MCF 10A (cell line): ENCODE data around the gene GGT6. TPM values are rescaled to one million over a fixed set of nuclear protein-coding genes. Genes with fewer than 3 reads are reported as not detected.

ENCODE experiments used
- BruUV-seq: library from RNA; stranded (reverse); fragments of 400-500 nt; replicated peaks from 2 replicates; lab custom pipeline; 2021; lab: Mats Ljungman, UMichigan
- CTCF ChIA-PET: fragments of 300-600 bp; sonication (Branson Sonifier 250); formaldehyde crosslinking; extraction: SDS; loops from one replicate; lab custom pipeline; 2021; ENCODE audit warnings: antibody characterized with exemption, inconsistent platforms; lab: Yijun Ruan, JAX
- POLR2A ChIA-PET: fragments of 300-600, 350-650 bp; sonication (Branson Sonifier 250); formaldehyde crosslinking; extraction: SDS; loops from one replicate; lab custom pipeline; 2020; ENCODE audit warnings: antibody characterized with exemption, inconsistent platforms; lab: Yijun Ruan, JAX
- DNase-seq: peaks from one replicate; pipeline ENCODE4 v3.0.0-alpha.2; 2018; ENCODE audit not compliant: unreplicated experiment
- H3K27ac Mint-ChIP-seq: one replicate; pipeline ENCODE4 v1.8.0; 2022; ENCODE audit warnings: mild to moderate bottlenecking, low read depth, mixed read lengths; ENCODE audit not compliant: unreplicated experiment
- H3K27me3 Mint-ChIP-seq: one replicate; pipeline ENCODE4 v1.8.0; 2022; ENCODE audit warnings: mixed read lengths; ENCODE audit not compliant: insufficient read depth, unreplicated experiment
- H3K36me3 Mint-ChIP-seq: one replicate; pipeline ENCODE4 v1.8.0; 2022; ENCODE audit warnings: mild to moderate bottlenecking, moderate library complexity, mixed read lengths; ENCODE audit not compliant: insufficient read depth, unreplicated experiment
- H3K4me1 Mint-ChIP-seq: one replicate; pipeline ENCODE4 v1.8.0; 2022; ENCODE audit warnings: mixed read lengths; ENCODE audit not compliant: insufficient read depth, unreplicated experiment
- H3K4me3 Mint-ChIP-seq: one replicate; pipeline ENCODE4 v1.8.0; 2022; ENCODE audit warnings: mild to moderate bottlenecking, moderate library complexity, mixed read lengths; ENCODE audit not compliant: unreplicated experiment
- H3K9me3 Mint-ChIP-seq: one replicate; pipeline ENCODE4 v1.8.0; 2022; ENCODE audit warnings: mixed read lengths; ENCODE audit not compliant: unreplicated experiment
- intact Hi-C: fragments of 100-400 bp; cut with micrococcal nuclease; formaldehyde crosslinking; loops from 2 replicates; pipeline ENCODE4 v1.14.1; 2022
- total RNA-seq: library from RNA; stranded (reverse); gene quantifications from 2 replicates; pipeline ENCODE4 v1.2.3, GENCODE V29; 2022
- TF ChIP-seq, protein P1 (sequence below): fragments of 200-600 bp; IDR thresholded peaks from one replicate; pipeline ENCODE4 v1.8.0; 2022; ENCODE audit warnings: antibody characterized with exemption, mild to moderate bottlenecking; ENCODE audit not compliant: unreplicated experiment

Gene GGT6
- total RNA-seq, 1 experiment from 2014 or later: not detected

DNA sequence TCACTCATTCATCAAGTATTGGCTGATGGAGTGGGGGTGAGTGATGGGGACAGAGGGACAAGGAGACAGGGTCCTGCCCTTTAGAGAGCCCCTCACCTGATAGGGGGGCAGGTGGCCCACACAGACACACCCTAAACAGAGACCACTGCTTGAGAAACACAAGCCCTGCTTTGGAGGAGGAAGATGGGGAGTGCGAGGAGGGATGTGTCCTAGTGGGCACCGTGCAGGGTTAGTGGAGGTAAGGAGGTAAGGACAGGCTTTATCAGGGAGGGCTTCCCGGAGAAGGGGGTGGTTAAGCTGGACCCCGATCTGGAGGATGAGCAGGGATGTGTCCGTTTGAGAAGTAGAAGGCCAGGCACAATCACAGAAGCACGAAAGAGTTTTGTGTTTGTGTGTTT, 15.8 kb upstream of the GGT6 start:
- ChIA-PET POLR2A (no interaction called here), CTCF (interaction anchor here (2.1 kb wide), 1 partner anchor 9 kb away, joined by 9 read pairs; no protein-coding TSS in a partner anchor)
- Mint-ChIP-seq H3K4me1 (peaks cover 7% of the 10 kb centered on the region), H3K9me3 (no peaks in the 10 kb centered on the region), H3K4me3 (no peak overlapping the region), H3K27ac (no peak overlapping the region), H3K36me3 (no peaks in the 10 kb centered on the region), H3K27me3 (peaks cover 4% of the 10 kb centered on the region)
- intact Hi-C loops: no loop called here
- no peak for DNase-seq
- TF ChIP-seq, protein P1, sequence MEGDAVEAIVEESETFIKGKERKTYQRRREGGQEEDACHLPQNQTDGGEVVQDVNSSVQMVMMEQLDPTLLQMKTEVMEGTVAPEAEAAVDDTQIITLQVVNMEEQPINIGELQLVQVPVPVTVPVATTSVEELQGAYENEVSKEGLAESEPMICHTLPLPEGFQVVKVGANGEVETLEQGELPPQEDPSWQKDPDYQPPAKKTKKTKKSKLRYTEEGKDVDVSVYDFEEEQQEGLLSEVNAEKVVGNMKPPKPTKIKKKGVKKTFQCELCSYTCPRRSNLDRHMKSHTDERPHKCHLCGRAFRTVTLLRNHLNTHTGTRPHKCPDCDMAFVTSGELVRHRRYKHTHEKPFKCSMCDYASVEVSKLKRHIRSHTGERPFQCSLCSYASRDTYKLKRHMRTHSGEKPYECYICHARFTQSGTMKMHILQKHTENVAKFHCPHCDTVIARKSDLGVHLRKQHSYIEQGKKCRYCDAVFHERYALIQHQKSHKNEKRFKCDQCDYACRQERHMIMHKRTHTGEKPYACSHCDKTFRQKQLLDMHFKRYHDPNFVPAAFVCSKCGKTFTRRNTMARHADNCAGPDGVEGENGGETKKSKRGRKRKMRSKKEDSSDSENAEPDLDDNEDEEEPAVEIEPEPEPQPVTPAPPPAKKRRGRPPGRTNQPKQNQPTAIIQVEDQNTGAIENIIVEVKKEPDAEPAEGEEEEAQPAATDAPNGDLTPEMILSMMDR: no peak
- BruUV-seq: no TSS peak

DNA sequence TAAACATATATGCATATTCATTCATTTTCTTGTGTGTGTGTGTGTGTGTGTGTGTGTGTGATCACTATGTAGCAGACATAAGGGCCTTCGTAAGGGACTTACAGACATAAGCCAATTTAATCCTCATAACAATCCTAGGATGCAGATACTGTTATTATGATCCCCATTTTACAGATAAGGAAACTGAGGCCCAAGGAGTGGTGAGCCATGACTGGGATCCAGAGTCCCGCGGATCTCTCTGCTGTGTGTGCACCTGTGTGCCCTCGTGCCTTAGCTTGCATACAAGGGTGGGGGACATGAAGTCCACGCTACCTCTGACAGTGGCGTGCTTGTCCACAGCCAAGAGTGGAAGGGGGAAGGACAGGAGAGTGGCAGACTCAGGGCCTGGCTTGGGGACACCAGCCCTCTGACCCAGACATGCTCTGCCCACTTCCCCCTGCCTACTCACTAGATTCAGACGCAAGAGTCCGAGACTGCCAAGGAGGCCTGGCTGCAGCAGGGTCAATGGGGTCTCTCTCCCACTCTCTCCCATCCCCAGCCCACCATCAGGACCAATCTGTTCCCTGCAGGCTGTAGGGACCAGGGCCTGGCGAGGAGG, 14.2 kb upstream of the GGT6 start:
- DNase-seq: no peak
- Mint-ChIP-seq H3K36me3 (no peaks in the 10 kb centered on the region), H3K4me1 (peaks cover 2% of the 10 kb centered on the region), H3K9me3 (no peaks in the 10 kb centered on the region), H3K27me3 (no peaks in the 10 kb centered on the region), H3K4me3 (no peak overlapping the region), H3K27ac (no peak overlapping the region)
- intact Hi-C loops: no loop called here
- BruUV-seq: no TSS peak
- TF ChIP-seq, protein P1: no peak
- ChIA-PET CTCF (interaction anchor here (1.2 kb wide), 1 partner anchor 9 kb away, joined by 5 read pairs; no protein-coding TSS in a partner anchor), POLR2A (interaction anchor here (0.6 to 1.0 kb wide), 2 partner anchors 17 to 151 kb away, joined by 3 to 5 read pairs; no protein-coding TSS in a partner anchor)

DNA sequence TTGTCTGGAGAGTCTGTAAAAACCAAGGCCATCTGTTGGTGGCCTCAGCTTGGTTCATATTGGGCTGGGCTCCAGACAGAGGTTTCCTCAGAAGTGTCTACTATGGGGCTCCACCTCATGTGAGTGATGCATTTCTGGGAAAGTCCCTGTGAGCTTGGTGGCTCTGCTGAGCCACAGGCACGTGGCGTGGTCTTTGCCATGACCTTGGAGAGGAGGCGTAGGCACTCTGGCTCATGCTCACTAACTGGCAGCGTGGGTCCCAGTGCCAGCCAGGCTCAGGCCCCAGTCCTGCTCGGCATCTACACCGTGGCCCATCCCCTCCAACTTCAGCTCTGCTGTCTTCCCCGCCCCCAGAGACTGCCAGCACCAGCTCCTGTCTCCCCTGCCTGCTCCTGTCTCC, 13.3 kb upstream of the GGT6 start:
- Mint-ChIP-seq H3K4me1 (no peaks in the 10 kb centered on the region), H3K4me3 (no peak overlapping the region), H3K27ac (no peak overlapping the region), H3K9me3 (no peaks in the 10 kb centered on the region), H3K36me3 (no peaks in the 10 kb centered on the region), H3K27me3 (no peaks in the 10 kb centered on the region)
- no TSS peak for BruUV-seq
- TF ChIP-seq, protein P1: no peak
- CTCF ChIA-PET: interaction anchor here (1.2 kb wide), 1 partner anchor 8 kb away, joined by 5 read pairs; no protein-coding TSS in a partner anchor
- intact Hi-C loops: no loop called here
- POLR2A ChIA-PET: interaction anchor here (1.0 kb wide), 1 partner anchor 16 kb away, joined by 5 read pairs; no protein-coding TSS in a partner anchor
- no peak for DNase-seq

DNA sequence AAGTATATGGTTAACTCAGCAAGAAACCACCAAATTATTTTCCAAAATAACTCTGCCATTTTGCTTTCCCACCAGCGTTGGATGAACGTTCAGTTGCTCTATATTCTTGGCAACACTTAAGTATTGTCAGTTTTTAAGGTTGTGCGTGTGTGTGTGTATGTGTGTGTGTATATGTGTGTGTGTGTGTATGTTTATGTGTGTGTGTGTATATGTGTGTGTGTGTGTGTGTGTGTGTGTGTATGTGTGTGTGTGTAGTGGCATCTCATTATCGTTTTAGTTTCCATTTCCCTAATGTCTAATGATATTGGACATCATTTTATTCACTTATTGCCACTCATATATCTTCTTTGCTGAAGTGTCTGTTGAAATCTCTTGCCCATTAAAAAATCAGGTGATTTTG, 12.7 kb upstream of the GGT6 start:
- BruUV-seq: no TSS peak
- DNase-seq: no peak
- H3K27ac Mint-ChIP-seq: no peak overlapping the region
- H3K27me3 Mint-ChIP-seq: no peaks in the 10 kb centered on the region
- H3K4me1 Mint-ChIP-seq: no peaks in the 10 kb centered on the region
- POLR2A ChIA-PET: no interaction called here
- CTCF ChIA-PET: interaction anchor here (1.2 kb wide), 1 partner anchor 8 kb away, joined by 5 read pairs; no protein-coding TSS in a partner anchor
- no peaks in the 10 kb centered on the region for H3K9me3 Mint-ChIP-seq
- intact Hi-C loops: no loop called here
- H3K4me3 Mint-ChIP-seq: no peak overlapping the region
- H3K36me3 Mint-ChIP-seq: no peaks in the 10 kb centered on the region
- TF ChIP-seq, protein P1: no peak
